Heart right ventricle (tissue), 16 donors: Measurements from ENCODE around the gene DUOXA1. TPM values are rescaled to one million over a fixed set of nuclear protein-coding genes. Genes with fewer than 3 reads are reported as not detected.

Experiments
- ATAC-seq, 8 donors: fragments of 200-7000 bp; cut with Tn5 transposase; one replicate each; pipeline ENCODE4 v1.9.1; 2020; ENCODE audit warnings: mild to moderate bottlenecking in 8 of 8, moderate library complexity in 8 of 8, moderate number of reproducible peaks in 1 of 8
- DNase-seq, 2 donors: peaks; one replicate each; pipeline ENCODE4 v3.0.0-alpha.2; 2020
- H3K27ac ChIP-seq, 10 donors: fragments of 200-600 bp; sonication (generic) in 2 of 10; one replicate each; pipeline versions ENCODE4 v1.5.0 to v1.8.0; 2020 to 2022; ENCODE audit warnings: mild to moderate bottlenecking in 3 of 10
- H3K27me3 ChIP-seq, 7 donors: fragments of 200-600 bp; one replicate each; pipeline ENCODE4 v1.8.0; 2021 to 2022; ENCODE audit warnings: mild to moderate bottlenecking in 2 of 7
- H3K36me3 ChIP-seq, 9 donors: fragments of 200-600 bp; sonication (generic) in 1 of 9; one replicate each; pipeline versions ENCODE4 v1.5.0 to v1.8.0; 2020 to 2022; ENCODE audit warnings: mild to moderate bottlenecking in 2 of 9
- H3K4me1 ChIP-seq, 9 donors: fragments of 200-600 bp; sonication (generic) in 1 of 9; one replicate each; pipeline versions ENCODE4 v1.5.0 to v1.8.0; 2020 to 2022; ENCODE audit warnings: mild to moderate bottlenecking in 4 of 9
- H3K4me3 ChIP-seq, 10 donors: fragments of 200-600 bp; sonication (generic) in 2 of 10; one replicate each; pipeline versions ENCODE4 v1.5.0 to v1.8.0; 2020 to 2022; ENCODE audit warnings: mild to moderate bottlenecking in 7 of 10, moderate library complexity in 2 of 10
- H3K9me3 ChIP-seq, 11 donors: fragments of 200-600 bp in 10 of 11; sonication (generic) in 2 of 11; one replicate each; pipeline versions ENCODE4 v1.5.0 to v1.8.0; 2013 to 2022; ENCODE audit warnings: mild to moderate bottlenecking in 2 of 11, control low read depth in 1 of 11, moderate library complexity in 1 of 11
- WGBS, 2 donors: extraction: QIAGEN DNeasy Blood & Tissue Kit; methylation state at CpG; one replicate each; pipeline ENCODE4 v1.1.7; 2013; ENCODE audit warnings: inconsistent platforms in 1 of 2; 5-methylcytosine and 5-hydroxymethylcytosine counted together
- intact Hi-C, 10 donors: fragments of 100-400 bp; cut with DNase I; formaldehyde crosslinking; loops; one replicate each; pipeline versions ENCODE4 v1.11.1 to v1.14.2; 2022
- polyA plus RNA-seq, 2 donors: library from polyadenylated mRNA; stranded (reverse); fragments of 200-250 nt; gene quantifications; one replicate each; pipeline ENCODE4 v1.2.3, GENCODE V29; 2013
- total RNA-seq, 10 donors: library from RNA; stranded (reverse); fragmentation: NEBNext Ultra II Directional in 3 of 10; extraction: Animal tissue kit (Norgen Biotek cat#: 25700) in 3 of 10; gene quantifications; one replicate each; pipeline versions ENCODE4 v1.2.1 to v1.2.4, GENCODE V29; 2021 to 2023
- TF ChIP-seq, protein P1 (sequence below), 9 donors: fragments of 200-600 bp; sonication (generic) in 2 of 9; IDR thresholded peaks; one replicate each; pipeline versions ENCODE4 v1.5.0 to v1.8.0; 2021 to 2022; ENCODE audit warnings: antibody characterized with exemption in 9 of 9, mild to moderate bottlenecking in 5 of 9, moderate library complexity in 1 of 9
- donor health status: Arrhythmogenic right ventricular cardiomyopathy.
- donor health status: ischemic (EF 13 %, LVEDD 7.1; RV severe dilation, severe dysfunction).
- donor health status: healthy with polysubstance abuse.
- donor health status: DM: no; HTN: yes; CAD: no.
- donor health status: DM: no; HTN: no; CAD: no.
- donor health status: ischemic (EF 25% LVEDD 6.9; RV normal size, moderate dysfunction).
- donor health status: ischemic (EF 25% LVEDD 5.7; RV mildly dilated, moderate dysfunction).
- donor health status: healthy.
- donor health status: DM: yes; HTN: yes; CAD: no.
- donor health status: Ischemic cardiomyopathy.
- donor health status: ischemic (EF 35%, LVEDD 5.7; RV mildly dilated, moderate dysfunction).
- donor health status: nonischemic (EF 11% LVEDD 7.7; RV severe dilation, severe dysfunction).
- donor health status: DM: yes; HTN: yes; CAD: no.
- donor health status: PGD.
- donor health status: ischemic (EF 29% LVEDD 5.4; RV normal size, mild dysfunction).
- donor health status: nonischemic (EF 23%, LVEDD 6.1; RV moderate dilation, normal function).

Gene DUOXA1
- total and polyA plus RNA-seq, 12 donors = 0.11 to 1.3 (median 0.47) TPM; not detected in 1

DNA sequence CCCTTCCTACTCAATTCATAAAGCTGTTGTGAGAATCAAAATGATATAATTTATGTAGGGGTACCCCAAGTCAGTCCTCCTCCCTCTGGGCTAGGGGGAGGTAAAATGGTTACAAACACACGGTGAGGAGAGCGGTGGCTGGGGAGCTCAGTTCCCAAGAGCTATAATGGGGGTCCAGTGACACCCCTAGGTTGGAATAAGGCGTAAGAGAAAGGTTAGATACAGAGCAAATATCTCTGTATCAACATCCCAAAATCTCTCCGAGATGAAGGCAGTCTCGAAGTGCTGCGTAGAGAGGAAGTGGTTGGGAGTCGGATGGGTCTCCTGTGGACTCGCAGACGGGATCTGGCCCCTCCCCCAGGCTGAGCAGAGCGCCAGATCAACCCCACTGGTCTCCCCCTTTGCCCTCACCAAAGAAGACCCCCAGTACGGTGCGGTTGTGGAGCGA, 17.5 kb downstream of the DUOXA1 start:
- TF ChIP-seq, protein P1, sequence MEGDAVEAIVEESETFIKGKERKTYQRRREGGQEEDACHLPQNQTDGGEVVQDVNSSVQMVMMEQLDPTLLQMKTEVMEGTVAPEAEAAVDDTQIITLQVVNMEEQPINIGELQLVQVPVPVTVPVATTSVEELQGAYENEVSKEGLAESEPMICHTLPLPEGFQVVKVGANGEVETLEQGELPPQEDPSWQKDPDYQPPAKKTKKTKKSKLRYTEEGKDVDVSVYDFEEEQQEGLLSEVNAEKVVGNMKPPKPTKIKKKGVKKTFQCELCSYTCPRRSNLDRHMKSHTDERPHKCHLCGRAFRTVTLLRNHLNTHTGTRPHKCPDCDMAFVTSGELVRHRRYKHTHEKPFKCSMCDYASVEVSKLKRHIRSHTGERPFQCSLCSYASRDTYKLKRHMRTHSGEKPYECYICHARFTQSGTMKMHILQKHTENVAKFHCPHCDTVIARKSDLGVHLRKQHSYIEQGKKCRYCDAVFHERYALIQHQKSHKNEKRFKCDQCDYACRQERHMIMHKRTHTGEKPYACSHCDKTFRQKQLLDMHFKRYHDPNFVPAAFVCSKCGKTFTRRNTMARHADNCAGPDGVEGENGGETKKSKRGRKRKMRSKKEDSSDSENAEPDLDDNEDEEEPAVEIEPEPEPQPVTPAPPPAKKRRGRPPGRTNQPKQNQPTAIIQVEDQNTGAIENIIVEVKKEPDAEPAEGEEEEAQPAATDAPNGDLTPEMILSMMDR (IDR thresholded peaks at IDR 0.05) = no peak
- 5 to 6% methylated on average over 13 of the region's 13 CpGs for WGBS, 2 donors
- Histone ChIP-seq H3K4me3 (peak overlapping the region in 4 of 10 donors; percentile 3 to 16 (median 6)), H3K9me3 (no peaks in the 10 kb centered on the region), H3K27ac (no peak overlapping the region), H3K36me3 (no peaks in the 10 kb centered on the region), H3K4me1 (peaks cover 5 to 33% (median 19%) of the 10 kb centered on the region in 9 donors), H3K27me3 (peaks cover 32 to 95% (median 88%) of the 10 kb centered on the region in 7 donors)
- intact Hi-C loops = loop anchor here in 2 of 10 donors (10.0 kb wide), 2 partner anchors 67 to 77 kb away; no protein-coding TSS in a partner anchor
- no peak for ATAC-seq
- no peak for DNase-seq

DNA sequence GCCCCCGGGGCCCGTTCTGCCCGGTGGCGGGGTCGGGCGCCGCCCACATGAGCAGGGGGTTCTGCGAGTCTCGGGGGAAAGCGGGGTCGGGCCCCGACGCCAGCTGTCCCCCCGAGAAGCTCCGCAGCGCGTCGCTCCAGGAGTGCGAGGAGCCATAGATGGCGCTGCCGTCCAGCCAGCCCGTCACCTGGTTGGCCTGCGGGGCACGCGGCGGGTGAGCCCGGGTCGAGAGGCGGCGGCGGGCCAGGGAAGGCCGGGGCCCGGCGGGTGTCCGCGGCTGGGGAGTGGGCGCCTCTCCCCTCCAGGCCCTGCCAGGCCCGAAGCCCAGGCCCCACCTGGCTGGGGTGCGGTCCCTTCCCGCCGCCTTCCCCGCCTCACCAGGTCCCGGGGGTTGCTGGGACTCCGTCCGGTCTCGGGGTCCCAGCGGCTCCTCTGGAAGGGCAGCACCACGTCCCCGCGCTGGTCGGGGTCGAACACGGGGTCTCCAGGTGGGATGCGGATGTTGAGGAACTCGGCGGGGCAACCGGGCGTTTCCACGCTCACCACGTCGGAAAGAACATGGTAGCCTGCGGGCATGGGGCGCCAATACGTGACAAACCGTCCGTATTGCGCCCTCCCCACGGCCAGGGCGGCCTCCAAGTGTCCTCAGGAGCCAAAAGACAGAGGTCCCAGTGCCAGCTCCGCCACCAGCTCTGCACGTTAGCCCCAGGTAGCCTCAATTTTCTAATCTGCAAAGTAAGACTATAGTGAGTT, 18.1 kb downstream of the DUOXA1 start:
- Histone ChIP-seq H3K27me3 (peaks cover 26 to 92% (median 82%) of the 10 kb centered on the region in 7 donors), H3K9me3 (no peaks in the 10 kb centered on the region), H3K4me3 (no peak overlapping the region), H3K27ac (no peak overlapping the region), H3K4me1 (peaks cover 0 to 27% (median 13%) of the 10 kb centered on the region in 9 donors), H3K36me3 (no peaks in the 10 kb centered on the region)
- 4 to 6% methylated on average over 54 to 68 of the region's 71 CpGs for WGBS, 2 donors
- intact Hi-C loops = loop anchor here in 2 of 10 donors (10.0 kb wide), 2 partner anchors 67 to 77 kb away; no protein-coding TSS in a partner anchor
- TF ChIP-seq, protein P1 (IDR thresholded peaks at IDR 0.05) = no peak
- DNase-seq (no peak), ATAC-seq (no peak)

DNA sequence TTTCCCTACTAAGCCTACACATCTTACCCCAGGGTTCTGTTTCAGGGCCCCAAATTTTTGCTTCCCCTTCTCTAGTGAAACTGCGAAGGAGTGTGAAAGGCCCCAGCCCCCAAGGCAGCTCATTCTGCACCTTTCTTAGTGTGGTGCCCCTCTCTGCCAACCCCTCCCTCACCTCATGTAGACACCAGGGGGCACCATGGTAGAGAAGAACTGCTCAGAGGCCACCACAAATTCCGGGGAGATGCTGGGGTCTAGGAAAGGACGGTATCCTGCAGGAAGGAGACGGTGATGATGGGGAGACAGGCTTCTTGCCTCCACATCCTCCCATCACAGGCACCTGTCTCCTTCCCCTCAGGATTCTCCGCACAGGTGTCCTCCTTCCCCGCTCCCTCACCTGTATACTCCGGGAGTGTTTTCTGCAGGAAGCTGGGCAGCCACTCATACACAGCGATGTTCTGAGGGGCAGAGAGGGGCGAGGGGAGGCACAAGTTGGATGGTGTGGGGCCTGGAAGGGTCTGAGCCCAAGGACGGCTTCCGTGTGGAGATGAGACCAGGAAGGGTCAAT, 19.3 kb downstream of the DUOXA1 start:
- Histone ChIP-seq H3K27ac (no peak overlapping the region), H3K9me3 (no peaks in the 10 kb centered on the region), H3K27me3 (peaks cover 21 to 92% (median 70%) of the 10 kb centered on the region in 7 donors), H3K36me3 (no peaks in the 10 kb centered on the region), H3K4me1 (peaks cover 0 to 25% (median 11%) of the 10 kb centered on the region in 9 donors), H3K4me3 (no peak overlapping the region)
- DNase-seq (no peak), ATAC-seq (no peak)
- intact Hi-C loops = loop anchor here in 2 of 10 donors (10.0 kb wide), 2 partner anchors 66 to 76 kb away; no protein-coding TSS in a partner anchor
- TF ChIP-seq, protein P1 (IDR thresholded peaks at IDR 0.05) = no peak
- WGBS, 2 donors = 40 to 45% methylated on average over 11 of the region's 11 CpGs

DNA sequence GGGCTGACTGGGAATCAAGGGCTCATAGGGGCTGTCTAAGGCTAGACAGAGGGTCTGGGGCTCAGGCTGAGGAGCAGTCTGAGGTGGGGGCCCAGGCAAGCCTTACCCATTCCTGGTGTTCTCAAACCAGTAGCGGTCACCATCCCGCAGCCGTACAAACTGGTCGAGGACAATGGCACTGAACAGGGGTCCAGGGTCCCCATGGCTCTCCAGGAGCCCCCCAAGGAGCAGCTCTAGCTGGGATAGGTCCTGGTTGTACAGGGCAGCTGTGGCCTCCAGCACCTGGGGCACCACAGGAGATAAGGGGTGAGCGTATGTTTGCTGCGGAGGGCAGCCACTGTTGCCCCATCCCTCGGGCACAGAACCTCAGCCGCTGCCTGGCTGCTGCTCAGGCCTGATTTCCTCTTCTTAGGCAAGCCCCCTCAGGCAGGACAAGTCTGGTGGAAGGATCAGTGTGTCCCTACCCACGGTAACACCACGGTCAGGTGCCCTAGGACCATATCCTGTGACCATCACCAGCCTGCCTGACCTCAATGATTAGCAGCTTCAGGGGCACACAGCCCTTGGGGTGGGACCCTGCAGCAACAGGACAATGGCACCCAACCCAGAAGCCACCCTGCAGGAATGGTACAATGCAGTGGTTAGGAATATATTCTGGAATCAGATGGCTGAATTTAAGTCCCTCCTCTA, 21.6 kb downstream of the DUOXA1 start:
- H3K27ac ChIP-seq = no peak overlapping the region
- intact Hi-C loops = no loop called here

More for the DNA sequence above, 21.6 kb downstream of the DUOXA1 start:
- 90 to 92% methylated on average over 10 of the region's 10 CpGs for WGBS, 2 donors
- DNase-seq (no peak), ATAC-seq (no peak)
- Histone ChIP-seq H3K4me1 (peaks cover 0 to 14% (median 9%) of the 10 kb centered on the region in 9 donors), H3K27me3 (peaks cover 16 to 72% (median 47%) of the 10 kb centered on the region in 7 donors), H3K36me3 (no peaks in the 10 kb centered on the region), H3K9me3 (no peaks in the 10 kb centered on the region), H3K4me3 (no peak overlapping the region)
- TF ChIP-seq, protein P1 (IDR thresholded peaks at IDR 0.05) = no peak
